IPS-18c (cell line): Measurements from ENCODE around the gene SERHL2.
A peak's percentile ranks its signal among the peaks of the same experiment; 100 is the strongest.
"Not testable (repeated sequence)": the region's sequence is repeated elsewhere in the genome, so short reads cannot be mapped to it uniquely, and the experiment has no call there.

Experiments used
- H3K4me3 ChIP-seq: 2 replicates; pipeline ENCODE4 v1.7.0; 2013; ENCODE audit warnings: low read depth, mild to moderate bottlenecking, low read length, moderate library complexity; ENCODE audit not compliant: insufficient read depth
- H3K9me3 ChIP-seq: one replicate; pipeline ENCODE4 v1.6.1; 2013; ENCODE audit warnings: mild to moderate bottlenecking, low read length, moderate library complexity; ENCODE audit not compliant: control insufficient read depth, insufficient read depth

The SERHL2 gene, protein sequence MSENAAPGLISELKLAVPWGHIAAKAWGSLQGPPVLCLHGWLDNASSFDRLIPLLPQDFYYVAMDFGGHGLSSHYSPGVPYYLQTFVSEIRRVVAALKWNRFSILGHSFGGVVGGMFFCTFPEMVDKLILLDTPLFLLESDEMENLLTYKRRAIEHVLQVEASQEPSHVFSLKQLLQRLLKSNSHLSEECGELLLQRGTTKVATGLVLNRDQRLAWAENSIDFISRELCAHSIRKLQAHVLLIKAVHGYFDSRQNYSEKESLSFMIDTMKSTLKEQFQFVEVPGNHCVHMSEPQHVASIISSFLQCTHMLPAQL

DNA sequence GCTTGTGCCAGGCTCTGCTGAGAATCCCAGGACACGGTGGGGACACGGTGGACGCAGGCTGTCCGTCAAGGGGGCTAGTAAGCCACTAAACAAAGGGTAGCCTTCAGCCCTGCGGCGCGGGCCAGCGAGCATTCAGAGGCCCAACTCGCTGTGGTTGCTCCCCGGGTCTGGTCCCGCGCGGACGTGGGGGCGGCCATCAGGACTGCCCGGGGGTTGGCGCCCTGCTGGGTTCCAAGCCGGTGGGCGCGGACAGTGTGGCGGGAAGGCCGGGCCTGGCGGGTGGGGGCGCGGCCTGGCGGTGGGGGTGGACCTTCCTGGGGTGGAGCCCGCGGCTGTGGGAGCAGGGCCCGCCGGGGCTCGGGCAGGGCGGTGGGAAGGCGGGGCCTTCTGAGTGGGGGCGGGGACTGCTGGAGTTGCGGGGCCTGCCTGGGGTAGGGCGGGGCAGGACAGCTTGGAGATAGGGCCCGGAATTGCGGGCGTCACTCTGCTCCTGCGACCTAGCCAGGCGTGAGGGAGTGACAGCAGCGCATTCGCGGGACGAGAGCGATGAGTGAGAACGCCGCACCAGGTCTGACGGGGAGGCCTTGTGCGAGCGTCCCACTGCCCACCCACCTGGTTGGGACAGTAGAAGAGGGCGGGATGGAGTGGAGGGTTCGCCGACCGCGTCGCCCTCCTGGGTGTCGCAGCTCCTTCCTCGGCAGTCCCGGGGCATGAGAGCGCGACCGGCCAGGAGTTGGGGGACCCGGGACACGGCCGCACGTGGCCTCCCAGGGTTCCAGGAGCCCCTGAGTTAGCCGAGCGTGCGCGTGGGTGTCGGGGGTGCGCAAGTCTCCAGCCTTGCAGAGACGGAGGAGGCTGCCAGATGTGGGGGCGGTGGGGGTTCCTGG, at the start of gene SERHL2:
TSS of gene SERHL2 (plus strand) at position 482 of the 887 bp plus-strand sequence. CDS start at position 547, 65 bp downstream.
- peaks cover 2% of the 10 kb centered on the region for H3K9me3 ChIP-seq
- H3K4me3 ChIP-seq = peak within 1 kb of the TSS; percentile 61

DNA sequence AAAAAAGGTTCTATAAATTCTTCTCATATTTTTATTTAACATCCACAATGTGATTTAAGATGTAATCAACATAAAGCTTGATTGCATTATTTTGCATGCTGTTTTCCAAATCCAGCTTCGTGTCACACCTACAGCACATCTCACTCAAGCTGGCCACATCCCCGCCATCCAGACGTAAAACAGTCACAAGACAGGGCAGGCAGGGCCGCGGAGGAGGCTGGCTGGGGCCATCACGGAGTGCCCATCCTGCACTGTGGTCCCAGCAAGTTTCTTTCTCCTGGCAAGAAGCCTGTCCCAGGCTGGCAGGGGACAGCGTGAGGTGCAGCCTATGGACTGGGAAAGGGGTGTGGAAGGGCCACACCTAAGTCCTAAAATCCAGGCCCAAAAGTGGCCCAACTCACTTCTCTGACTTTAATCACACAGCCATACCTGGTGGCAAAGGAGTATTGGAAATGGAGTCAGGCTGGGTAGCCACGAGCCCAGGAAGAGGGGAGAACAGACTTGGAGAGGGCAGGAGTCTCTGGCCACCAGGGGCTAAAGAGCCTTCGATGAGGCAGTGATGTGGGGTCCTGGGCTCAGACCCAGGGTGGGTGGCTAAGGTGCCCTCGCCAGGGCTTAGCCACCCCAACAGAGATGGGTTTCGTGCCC, 45.3 kb upstream of the SERHL2 start:
- H3K4me3 ChIP-seq = not testable (repeated sequence)

DNA sequence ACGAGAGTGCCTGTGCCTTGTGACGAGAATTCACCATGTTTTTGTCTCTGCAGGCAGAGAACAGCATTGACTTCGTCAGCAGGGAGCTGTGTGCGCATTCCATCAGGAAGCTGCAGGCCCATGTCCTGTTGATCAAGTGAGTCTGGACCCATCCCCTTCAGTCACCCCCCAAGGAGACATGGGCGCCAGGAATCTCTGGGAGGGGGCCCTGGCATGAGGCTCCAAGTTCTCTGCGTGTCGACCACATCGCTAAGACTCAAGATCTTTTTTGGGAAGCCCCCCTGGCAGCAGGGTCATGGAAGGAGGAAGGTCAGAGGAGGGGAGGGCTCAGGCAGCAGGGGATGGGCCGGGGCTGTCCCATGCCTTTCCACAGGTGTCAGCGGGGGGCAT, 44.8 kb upstream of the SERHL2 start:
- H3K9me3 ChIP-seq, H3K4me3 ChIP-seq: not testable (repeated sequence)

More for the DNA sequence above, 45.3 kb upstream of the SERHL2 start:
- H3K9me3 ChIP-seq = not testable (repeated sequence)

DNA sequence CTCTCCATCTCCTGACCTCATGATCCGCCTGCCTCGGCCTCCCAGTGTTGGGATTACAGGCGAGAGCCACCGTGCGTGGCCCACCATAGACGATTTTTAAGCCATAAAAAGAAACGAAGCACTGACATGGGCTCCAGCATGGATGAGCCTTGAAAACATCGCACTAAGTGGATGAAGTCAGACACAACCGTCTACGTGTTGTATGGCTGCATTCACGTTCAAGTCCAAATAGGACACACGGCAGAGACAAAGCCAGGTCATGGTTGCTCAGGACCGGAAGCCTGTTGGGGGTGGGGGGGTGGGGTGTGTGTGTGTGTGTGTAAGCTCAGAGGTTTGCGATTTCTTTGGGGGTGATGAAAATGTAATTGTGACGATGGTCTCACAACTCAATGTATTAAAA, 44.2 kb upstream of the SERHL2 start:
- H3K4me3 ChIP-seq = no peak overlapping the region
- H3K9me3 ChIP-seq = no peaks in the 10 kb centered on the region

DNA sequence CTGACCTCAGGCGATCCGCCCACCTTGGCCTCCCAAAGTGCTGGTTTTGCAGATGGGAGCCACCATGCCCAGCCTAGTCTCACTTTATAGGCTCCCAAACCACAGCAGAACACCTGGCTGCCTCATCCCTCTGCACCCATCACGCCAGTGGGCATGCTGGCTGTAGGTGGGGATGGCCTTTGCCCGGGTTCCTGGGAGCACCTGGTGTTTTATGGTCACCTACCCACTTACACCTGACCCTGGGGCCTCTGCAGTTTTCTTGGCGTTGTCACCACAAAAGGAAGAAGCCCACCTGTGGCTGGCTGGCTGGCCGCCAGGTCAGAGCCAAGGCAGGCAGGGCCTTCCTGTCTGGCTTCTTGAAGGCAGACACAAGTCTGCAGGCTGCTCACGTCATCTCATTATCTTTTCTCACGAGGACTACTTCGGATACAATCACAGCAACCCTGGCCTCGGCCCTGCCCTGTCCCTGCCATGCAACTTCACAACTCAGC, 42.3 kb upstream of the SERHL2 start:
- H3K9me3 ChIP-seq = no peaks in the 10 kb centered on the region
- no peak overlapping the region for H3K4me3 ChIP-seq

DNA sequence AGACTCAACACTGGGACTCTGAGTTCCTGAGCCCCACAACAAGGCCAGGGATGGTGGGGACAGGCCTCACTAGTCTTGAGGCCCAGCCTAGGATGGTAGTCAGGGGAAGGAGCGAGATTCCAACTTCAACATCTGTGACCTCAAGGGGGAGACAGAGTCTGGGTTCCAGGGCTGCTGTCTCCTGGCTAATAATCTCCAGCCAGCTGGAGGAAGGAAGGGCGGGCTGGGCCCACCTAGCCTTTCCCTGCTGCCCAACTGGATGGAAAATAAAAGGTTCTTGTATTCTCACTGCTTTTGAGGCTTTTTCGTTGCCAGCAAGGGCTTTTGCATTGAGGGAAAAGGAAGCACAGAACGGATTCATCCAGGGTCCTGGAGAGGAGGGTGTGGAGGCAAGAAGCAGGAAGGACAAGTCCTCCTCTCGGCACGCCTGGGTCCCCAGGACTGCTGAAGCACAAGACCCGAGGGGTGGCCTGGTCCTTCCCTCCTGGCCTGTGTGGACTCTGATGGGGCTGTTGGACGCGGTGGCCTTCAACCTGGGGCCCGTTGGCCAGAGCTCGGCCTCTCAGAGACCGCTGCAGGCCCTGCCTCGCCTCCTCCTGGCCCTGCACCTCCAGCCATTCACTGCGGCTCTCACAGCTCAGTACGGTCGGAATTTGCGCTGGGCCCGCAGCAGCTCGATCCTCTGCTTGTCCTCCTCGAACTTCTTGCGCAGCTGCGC, 41.3 kb upstream of the SERHL2 start:
- H3K9me3 ChIP-seq, H3K4me3 ChIP-seq: not testable (repeated sequence)

DNA sequence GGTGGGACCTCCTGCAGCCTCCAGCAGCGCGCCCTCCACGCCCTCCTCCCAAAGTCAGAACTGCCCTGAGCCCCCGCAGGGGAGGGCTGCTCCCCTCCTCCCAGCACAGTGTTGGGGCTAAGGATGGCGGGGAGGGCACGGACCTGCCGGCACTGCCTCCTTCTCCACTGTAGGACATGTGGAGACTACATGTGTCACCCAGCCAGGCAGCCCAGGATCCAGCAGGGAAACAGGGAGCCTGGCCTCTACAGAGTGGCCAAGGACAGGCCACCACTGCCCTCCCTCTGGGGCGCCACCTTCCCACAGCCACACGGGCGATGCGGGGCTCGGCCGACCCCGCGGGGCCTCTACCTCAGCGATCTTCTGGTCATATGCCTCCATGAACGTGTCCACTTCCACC, 39.4 kb upstream of the SERHL2 start:
- H3K9me3 ChIP-seq, H3K4me3 ChIP-seq: not testable (repeated sequence)

DNA sequence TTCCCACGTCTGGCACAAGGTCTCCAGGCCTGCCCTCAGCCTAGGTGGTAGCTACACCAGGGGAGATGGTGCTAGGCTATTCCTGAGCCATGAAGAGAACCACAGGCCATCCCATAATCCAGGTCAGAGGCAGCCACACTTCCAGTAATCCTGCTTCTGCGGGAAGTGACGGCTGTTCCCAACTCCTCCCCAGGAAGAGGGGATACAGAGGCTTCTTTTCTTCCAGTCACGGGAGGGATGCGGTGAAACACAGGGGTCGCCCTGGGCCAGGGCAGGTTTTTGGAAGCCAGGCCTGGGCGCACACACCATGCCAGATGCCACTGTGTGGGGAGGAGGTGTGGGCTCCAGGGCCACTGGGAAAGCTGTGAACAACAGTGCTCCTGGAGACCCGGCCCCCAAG, 38.5 kb upstream of the SERHL2 start:
- H3K9me3 ChIP-seq, H3K4me3 ChIP-seq: not testable (repeated sequence)

DNA sequence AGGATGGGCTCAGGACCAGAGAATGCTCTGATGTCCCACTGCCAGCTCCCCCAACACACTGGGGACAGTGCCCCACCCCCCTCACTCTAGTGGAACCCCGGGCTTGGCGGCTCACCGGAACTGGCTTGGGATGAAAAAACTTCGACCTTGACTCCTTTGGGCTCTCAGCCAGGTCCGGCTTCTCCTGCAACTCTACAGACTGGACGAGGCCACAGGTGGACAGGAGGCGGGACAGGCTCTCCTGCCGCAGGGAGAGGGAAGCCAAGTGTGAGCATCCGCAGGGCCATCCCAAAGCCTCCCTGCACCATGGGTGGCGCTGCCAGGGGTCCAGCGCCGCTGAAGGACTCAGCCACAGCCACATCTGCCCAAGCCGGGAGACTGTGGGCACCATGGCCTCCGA, 37.9 kb upstream of the SERHL2 start:
- H3K9me3 ChIP-seq = no peaks in the 10 kb centered on the region

DNA sequence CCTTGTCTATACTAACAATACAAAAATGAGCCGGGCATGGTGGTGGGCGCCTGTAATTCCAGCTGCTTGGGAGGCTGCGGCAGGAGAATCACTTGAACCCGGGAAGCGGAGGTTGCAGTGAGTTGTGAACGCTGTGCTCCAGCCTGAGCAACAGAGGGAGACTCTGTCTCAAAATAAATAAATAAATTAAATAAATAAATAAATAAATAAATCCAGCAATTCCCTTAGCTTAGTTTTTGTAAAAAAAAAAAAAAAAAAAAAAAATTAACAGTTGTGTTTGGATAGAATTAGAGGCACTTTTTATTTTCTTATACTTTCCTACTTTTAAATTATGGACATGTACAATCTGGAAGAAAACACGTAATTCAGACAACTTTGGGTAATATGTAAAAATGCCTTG, 36.7 kb upstream of the SERHL2 start:
- H3K9me3 ChIP-seq, H3K4me3 ChIP-seq: not testable (repeated sequence)

More for the DNA sequence above, 37.9 kb upstream of the SERHL2 start:
- H3K4me3 ChIP-seq = no peak overlapping the region

DNA sequence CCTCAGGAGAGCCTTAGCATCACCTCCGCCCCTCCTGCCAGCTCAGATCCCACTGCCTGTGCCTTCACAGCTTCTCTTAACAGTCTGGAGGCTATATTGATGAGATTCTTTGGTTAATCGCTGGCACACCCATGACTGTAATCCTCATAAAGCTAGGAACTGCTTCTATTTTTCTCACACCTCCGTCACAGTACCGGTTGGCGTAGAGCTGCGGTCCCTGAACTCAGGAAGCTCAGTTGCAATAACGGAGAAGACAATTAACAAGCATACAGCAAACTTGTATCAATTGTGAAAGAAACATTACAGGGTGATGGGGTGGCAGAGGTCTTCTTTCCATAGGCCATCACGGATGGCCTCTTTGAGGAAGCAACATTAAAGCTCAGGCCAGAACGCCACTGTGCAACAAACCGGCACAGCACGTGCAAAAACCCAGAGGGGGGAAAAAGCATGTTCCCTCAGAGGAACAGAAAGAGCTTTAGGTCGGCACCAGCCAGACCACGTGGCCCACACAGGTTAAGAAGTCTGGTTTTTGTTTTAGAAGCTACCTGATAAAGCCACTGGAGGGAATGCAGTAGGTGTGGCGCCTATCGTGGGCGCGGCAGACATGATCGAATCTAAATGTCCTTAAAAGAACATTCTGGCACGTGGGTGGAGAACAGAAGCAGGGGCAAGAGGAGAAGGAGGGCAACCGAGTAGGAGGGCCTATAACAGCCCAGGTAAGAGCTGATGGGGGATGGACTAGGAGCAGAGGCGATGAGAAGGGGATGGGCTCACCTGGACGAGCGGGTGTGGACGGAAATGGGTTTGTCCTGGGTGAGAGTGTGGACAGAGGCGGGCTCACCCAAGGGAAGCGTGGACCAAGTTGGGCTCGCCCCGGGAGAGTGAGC, 34.9 kb upstream of the SERHL2 start:
- H3K4me3 ChIP-seq = peak overlapping the region; percentile 77

DNA sequence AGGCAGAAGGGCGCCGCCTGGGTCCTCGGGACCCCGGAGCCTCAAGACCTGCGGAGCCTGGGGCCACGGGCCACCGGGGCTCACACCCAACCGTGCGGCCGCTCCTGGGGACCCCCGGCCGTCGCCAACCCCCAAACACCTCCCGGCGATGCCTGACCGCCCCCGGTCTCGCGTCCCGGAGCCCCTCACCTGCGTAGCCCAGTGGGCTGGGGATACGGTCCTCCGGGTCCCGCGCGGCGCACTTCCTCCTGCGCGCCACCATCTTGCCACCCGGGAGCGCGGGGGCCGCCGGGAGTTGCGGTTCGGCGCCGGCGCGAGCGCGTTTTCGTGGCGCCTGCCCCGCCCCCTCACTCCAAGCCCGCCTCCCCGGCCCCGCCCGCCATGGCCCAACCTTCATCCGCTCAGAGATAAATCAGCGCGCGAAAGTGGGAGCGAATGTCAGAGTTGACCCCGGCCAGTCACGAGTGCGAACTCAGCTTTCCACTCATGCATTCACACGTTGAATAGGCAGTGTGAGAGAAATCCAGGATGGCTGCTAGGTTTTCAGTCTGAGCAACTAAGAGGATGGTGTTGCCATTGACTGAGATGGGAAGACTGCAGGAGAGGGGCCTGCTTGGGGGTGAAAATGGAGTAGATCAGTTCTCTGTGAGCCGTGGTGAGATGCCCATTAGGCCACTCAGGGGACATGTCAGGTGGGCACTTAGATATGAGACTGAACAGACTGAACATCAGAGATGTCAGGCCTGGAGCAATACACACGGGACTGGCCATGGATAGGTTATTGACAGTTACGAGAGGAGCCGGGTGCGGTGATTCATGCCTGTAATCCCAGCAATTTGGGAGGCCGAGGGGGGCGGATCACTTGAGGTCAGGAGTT, 34.0 kb upstream of the SERHL2 start, which contains the start of gene RRP7A:
TSS of gene RRP7A (minus strand) at position 272 of the 877 bp plus-strand sequence. CDS start at position 262, 10 bp downstream.
- no peaks in the 10 kb centered on the region for H3K9me3 ChIP-seq
- H3K4me3 ChIP-seq = peak within 1 kb of the TSS; percentile 77

More for the DNA sequence above, 34.9 kb upstream of the SERHL2 start:
- not testable (repeated sequence) for H3K9me3 ChIP-seq

DNA sequence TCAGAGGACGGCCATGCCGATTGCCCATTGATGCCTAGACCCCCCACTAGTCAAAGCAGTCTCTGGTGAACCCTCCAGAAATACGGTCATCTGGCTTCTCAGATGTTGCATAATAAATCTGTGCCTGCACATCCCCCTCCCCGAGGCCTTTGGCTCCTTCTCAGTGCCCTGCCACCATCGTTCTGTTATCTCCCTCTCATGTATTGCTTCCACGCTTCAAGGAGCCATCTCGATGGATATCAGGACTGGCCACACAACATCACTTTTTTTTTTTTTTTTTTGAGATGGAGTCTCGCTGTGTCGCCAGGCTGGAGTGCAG, 32.6 kb upstream of the SERHL2 start:
- Histone ChIP-seq H3K9me3 (no peaks in the 10 kb centered on the region), H3K4me3 (no peak overlapping the region)

DNA sequence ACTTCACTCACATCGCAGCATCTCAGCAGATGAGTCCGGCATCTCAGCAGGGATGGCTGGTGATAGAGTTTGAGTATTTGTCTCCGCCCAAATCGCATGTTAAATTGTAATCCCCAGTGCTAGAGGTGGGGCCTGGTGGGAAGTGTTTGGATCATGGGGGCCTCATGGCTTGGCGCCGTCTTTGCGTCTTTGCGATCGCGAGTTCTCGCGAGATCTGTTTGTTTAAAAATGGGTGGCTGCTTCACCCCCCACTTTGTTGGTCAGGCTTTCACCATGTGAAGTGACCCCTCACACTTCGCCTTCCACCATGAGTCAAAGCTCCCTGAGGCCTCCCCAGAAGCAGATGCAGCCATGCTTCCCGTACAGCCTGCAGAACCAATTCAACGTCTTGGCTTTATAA, 31.2 kb upstream of the SERHL2 start:
- no peak overlapping the region for H3K4me3 ChIP-seq
- H3K9me3 ChIP-seq = peaks cover 2% of the 10 kb centered on the region

DNA sequence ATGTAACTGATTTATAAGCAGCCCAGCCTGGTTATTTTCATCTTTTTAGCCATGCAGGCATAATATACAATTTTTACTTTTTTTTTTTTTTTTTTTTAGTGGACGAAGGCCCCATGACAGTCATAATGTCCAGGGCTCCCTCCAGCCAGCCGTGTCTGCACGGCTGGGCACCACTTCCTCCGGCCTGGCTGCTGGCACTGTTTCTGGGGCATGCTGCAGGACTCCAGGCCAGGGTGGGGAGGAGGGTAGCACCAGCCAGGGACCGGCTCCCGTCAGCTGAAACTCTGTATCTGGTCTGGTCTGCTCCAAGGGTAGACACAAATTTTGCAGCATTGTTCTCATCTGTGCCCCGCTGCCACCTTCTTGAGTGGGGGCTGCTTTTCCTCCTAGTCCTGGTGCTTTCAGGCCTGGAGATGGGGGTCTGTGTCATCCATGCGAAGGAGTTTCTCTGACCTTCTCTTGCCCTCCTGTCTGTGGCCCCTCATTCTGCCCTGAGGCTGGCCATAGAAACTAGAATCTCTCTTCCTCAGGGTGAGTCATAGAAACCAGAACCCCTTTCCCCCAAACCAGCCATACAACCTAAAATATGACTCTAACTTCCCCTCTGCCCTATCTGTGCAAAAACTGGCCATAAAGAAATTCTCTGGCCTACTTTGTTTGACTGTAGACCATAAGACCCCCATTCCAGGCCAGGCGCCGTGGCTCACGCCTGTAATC, 25.0 kb upstream of the SERHL2 start:
- peaks cover 2% of the 10 kb centered on the region for H3K9me3 ChIP-seq
- no peak overlapping the region for H3K4me3 ChIP-seq
